ENCODE results near the gene SCN4A.
"Not testable (repeated sequence)": the region's sequence is repeated elsewhere in the genome, so short reads cannot be mapped to it uniquely, and the experiment has no call there.

- TF ChIP-seq, protein P1, sequence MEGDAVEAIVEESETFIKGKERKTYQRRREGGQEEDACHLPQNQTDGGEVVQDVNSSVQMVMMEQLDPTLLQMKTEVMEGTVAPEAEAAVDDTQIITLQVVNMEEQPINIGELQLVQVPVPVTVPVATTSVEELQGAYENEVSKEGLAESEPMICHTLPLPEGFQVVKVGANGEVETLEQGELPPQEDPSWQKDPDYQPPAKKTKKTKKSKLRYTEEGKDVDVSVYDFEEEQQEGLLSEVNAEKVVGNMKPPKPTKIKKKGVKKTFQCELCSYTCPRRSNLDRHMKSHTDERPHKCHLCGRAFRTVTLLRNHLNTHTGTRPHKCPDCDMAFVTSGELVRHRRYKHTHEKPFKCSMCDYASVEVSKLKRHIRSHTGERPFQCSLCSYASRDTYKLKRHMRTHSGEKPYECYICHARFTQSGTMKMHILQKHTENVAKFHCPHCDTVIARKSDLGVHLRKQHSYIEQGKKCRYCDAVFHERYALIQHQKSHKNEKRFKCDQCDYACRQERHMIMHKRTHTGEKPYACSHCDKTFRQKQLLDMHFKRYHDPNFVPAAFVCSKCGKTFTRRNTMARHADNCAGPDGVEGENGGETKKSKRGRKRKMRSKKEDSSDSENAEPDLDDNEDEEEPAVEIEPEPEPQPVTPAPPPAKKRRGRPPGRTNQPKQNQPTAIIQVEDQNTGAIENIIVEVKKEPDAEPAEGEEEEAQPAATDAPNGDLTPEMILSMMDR (conservative IDR thresholded peaks at IDR 0.05), result not testable (repeated sequence)
- TF ChIP-seq EZH2 (IDR thresholded peaks at IDR 0.05; ENCODE audit: low read depth), result not testable (repeated sequence)
These were observed 34.5 kb upstream of the SCN4A start for GRCh38 chr17:64007089-64007837.

All from PC-9 (cell line).